Muscle layer of colon (tissue), 2 donors: ENCODE results near the gene FBXL16.

Experiments
- H3K27ac ChIP-seq: one replicate; pipeline ENCODE4 v1.7.0; 2013; ENCODE audit warnings: low read depth, mild to moderate bottlenecking, low read length, moderate library complexity
- H3K27me3 ChIP-seq, 2 donors: one replicate each; pipeline ENCODE4 v1.7.0; 2013; ENCODE audit warnings: low read length in 2 of 2, mild to moderate bottlenecking in 2 of 2; ENCODE audit not compliant: insufficient read depth in 2 of 2, control insufficient read depth in 1 of 2
- H3K36me3 ChIP-seq: one replicate; pipeline ENCODE4 v1.7.0; 2013; ENCODE audit warnings: mild to moderate bottlenecking, low read length; ENCODE audit not compliant: insufficient read depth
- H3K4me1 ChIP-seq: one replicate; pipeline ENCODE4 v1.7.0; 2013; ENCODE audit warnings: mild to moderate bottlenecking, low read length; ENCODE audit not compliant: insufficient read depth
- H3K4me3 ChIP-seq, 2 donors: one replicate each; pipeline ENCODE4 v1.7.0; 2013; ENCODE audit warnings: low read length in 2 of 2, low read depth in 1 of 2, mild to moderate bottlenecking in 1 of 2, moderate library complexity in 1 of 2
- H3K9ac ChIP-seq: one replicate; pipeline ENCODE4 v1.7.0; 2013; ENCODE audit warnings: low read length
- H3K9me3 ChIP-seq: one replicate; pipeline ENCODE4 v1.7.0; 2013; ENCODE audit warnings: mild to moderate bottlenecking, low read length
- donor health status: abdominal sarcoma.
- donor health status: Adenocarcinoma of cecum.

FBXL16 gene

DNA sequence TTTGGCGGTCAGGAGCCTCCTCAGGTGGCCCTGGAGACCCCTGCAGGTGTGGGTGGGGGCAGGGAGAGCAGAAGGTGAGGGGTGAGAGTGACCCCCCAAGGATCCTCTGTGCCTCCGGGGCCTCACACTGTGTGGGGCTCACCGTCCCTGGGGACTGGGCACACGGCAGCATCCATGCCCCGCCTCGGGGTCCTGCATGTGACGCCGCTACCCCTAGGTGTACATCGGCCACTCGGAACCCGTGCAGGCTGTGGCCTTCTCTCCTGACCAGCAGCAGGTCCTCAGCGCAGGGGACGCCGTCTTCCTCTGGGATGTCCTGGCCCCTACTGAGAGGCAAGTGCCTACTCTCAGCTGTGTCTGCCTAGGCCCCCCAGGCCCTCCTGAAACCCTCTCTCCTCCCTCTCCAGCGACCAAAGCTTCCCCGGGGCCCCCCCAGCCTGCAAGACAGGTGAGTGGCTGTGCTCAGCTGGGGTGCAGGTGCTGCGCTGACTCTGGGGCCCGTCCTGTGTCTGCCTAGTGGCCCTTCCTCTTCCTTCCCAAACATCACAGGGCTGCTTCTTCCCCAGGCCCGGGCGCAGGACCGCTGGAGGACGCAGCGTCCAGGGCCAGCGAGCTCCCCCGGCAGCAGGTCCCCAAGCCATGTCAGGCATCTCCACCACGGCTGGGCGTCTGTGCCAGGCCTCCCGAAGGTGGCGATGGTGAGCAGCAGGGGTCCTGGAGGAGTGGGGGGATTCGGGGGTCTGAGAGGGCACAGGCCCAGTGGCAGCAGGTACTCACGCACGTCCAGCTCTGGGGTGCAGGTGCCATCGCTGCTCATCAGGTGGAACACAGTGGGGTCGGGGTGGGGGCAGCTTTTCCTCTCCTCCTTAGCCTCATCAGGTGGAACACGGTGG, 46.7 kb downstream of the FBXL16 start:
- Histone ChIP-seq H3K9me3 (no peaks in the 10 kb centered on the region), H3K27me3 (no peaks in the 10 kb centered on the region), H3K36me3 (no peaks in the 10 kb centered on the region), H3K4me3 (no peak overlapping the region), H3K4me1 (peaks cover 11% of the 10 kb centered on the region), H3K9ac (no peak overlapping the region), H3K27ac (no peak overlapping the region)

DNA sequence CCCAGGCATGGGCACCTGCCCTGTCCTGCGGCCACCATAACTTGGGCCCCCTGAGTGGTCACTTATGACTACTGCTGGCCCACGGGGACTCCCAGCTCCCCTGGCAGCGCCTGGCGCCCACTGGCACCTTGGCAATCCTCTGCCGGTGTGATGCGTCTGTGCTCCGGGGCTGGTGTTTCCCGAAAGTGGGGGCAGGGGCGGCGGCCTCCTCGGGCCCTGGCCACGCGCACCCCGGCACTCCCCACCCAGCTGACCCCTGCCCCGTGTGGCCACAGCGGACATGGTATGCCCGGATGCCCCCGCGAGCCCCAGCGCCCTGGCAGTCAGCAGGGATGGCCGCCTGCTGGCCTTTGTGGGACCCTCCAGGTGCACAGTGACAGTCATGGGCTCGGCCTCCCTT, 48.1 kb downstream of the FBXL16 start:
- H3K4me3 ChIP-seq = no peak overlapping the region
- H3K9ac ChIP-seq = no peak overlapping the region
- no peaks in the 10 kb centered on the region for H3K27me3 ChIP-seq
- H3K4me1 ChIP-seq = peaks cover 11% of the 10 kb centered on the region
- no peaks in the 10 kb centered on the region for H3K36me3 ChIP-seq
- H3K27ac ChIP-seq = no peak overlapping the region
- H3K9me3 ChIP-seq = no peaks in the 10 kb centered on the region

DNA sequence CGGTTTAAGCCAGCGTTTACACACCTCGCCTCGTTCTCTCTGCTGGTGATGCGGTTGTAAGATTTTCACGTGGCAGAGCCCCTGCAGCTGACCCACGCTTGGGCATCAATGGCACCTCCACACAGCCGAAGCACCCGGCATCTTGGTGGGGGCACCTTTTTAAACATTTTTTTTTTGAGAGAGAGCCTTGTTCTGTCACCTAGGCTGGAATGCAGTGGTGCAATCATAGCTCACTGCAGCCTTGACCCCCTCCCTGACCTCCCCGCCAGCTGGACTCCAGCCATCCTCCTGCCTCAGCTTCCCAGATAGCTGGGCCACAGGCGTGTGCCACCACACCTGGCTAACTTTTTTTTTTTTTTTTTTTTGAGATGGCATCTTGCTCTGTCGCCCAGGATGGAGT, 51.6 kb downstream of the FBXL16 start:
- peaks cover 9% of the 10 kb centered on the region for H3K4me1 ChIP-seq
- H3K9ac ChIP-seq = no peak overlapping the region
- H3K36me3 ChIP-seq = no peaks in the 10 kb centered on the region

DNA sequence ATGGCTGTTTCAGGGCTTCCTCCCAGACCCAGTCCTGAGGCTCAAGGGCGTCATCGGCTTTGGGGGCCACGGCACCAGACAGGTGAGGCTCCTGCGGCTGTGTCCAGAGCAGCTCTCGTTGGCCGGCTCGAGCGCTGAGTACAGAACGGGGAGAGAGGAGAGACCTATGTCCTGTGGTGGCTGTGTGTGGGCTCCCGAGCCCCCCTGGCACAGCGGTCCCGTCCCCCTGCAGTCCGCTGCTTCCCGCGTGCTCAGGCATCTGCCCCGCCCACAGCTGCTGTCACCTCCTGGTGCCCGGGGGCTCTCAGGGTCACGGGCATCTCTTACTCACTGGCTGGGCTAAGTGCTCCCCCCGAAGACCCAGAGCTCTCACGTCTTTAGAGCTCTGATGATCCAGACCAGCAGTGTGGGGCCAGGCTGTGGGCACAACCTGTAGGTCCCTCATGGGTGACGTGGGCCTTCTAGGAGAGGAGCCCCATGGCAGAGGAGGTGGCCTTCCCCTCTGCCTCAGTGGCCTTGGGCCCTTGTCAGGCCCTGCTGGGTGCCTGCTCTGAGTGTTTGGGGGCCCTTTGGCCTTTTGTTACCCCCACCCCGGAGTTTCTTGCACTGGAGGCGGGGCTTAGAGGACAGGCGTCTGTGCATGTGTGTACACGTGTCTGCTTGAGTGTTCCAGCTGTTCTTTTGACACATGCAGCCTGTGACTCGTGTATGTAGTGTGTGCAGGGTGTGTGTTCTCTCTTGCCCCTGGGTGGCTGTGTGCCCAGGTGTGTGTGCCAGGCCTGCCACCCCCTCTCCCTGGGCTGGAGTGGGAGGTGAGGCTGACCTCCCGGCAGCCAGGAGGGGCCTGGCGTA, 52.9 kb downstream of the FBXL16 start:
- no peaks in the 10 kb centered on the region for H3K36me3 ChIP-seq
- H3K4me1 ChIP-seq = peaks cover 18% of the 10 kb centered on the region
- H3K27me3 ChIP-seq = no peaks in the 10 kb centered on the region
- H3K4me3 ChIP-seq = no peak overlapping the region
- H3K9me3 ChIP-seq = no peaks in the 10 kb centered on the region
- H3K9ac ChIP-seq = no peak overlapping the region
- H3K27ac ChIP-seq = no peak overlapping the region

More for the DNA sequence above, 51.6 kb downstream of the FBXL16 start:
- Histone ChIP-seq H3K9me3 (no peaks in the 10 kb centered on the region), H3K4me3 (no peak overlapping the region), H3K27me3 (no peaks in the 10 kb centered on the region), H3K27ac (no peak overlapping the region)

DNA sequence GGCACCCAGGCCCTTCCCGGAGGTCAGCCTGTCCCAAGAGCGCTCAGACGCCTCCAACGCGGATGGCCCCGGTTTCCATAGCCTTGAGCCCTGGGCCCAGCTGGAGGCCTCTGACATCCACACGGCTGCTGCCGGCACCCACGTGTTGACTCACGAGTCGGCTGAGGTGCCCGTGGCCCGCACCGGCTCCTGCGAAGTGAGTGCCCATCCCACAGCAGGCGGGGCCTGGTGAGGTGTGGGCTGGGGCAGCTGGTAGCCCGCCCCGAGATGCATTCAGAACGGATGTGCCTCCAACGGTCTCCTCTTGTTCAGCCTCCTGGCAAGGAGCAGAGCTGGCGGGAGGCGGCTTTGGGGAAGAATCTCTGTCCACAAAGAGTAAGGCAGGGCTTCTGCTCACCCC, 53.8 kb downstream of the FBXL16 start:
- Histone ChIP-seq H3K27me3 (no peaks in the 10 kb centered on the region), H3K4me3 (no peak overlapping the region), H3K9ac (no peak overlapping the region), H3K36me3 (no peaks in the 10 kb centered on the region), H3K4me1 (peaks cover 25% of the 10 kb centered on the region), H3K27ac (no peak overlapping the region), H3K9me3 (no peaks in the 10 kb centered on the region)

DNA sequence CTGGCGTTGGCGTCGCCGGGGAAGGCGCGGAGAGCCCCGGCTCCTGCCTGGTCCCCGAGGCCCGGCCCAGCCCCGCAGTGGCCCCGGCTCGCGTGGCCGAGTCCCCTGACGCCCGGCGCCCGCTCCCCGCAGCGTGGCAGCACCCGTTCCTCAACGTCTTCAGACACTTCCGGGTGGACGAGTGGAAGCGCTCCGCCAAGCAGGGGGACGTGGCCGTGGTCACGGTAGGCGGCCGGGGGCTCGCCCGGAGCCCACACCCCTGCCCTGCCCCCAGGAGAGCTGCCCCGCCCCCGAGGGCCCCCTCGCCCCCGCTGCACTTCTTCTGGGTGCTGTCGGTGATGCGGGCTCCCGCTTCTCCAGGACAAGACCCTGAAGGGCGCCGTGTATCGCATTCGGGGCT, 56.0 kb downstream of the FBXL16 start:
- Histone ChIP-seq H3K4me1 (peaks cover 27% of the 10 kb centered on the region), H3K4me3 (peak overlapping the region; percentile 86 to 95), H3K9me3 (no peaks in the 10 kb centered on the region), H3K27ac (peak overlapping the region; percentile 92), H3K36me3 (no peaks in the 10 kb centered on the region), H3K9ac (no peak overlapping the region), H3K27me3 (no peaks in the 10 kb centered on the region)

DNA sequence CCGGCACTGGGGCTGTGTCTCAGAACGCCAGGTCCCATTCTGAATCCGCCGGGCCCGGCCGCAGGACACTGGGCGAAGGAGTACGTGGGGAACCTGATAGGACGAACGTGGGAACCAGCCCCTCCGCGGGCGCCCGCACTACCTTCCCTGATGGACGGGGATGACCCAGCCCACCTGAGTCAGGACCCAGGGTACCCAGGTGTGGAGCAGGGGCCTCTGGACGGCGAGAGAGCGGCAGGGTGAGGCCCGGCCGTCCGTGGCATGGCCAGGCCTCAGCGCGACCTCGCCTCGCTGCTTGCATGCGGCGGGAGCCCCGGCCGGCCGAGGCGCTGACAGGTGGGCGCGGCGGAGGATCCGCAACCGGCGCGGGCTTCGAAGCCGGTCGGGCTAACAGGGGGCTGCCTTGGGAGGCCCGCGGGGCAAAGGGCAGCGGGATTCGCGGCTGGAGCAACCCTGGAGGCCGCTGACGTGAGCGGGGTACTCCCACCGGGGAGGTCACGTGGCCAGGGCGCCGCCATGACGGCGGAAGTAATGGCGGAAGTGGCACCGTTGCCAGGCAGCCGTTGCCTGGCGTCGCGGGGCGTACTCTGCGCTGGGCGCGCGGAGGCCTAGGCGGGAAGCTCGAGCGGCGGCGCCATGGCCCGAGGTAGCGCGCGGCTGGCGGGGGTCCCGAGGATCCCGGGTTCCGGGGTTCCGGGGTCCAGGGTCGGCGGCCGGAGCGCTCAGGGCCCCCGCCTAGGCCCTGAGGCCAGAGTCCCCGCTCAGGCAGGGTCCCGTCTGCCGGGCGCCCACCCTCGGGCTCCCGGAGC, 56.6 kb downstream of the FBXL16 start, which contains the start of gene WDR90:
TSS of gene WDR90 (plus strand) at position 585 of the 809 bp plus-strand sequence. CDS start at position 637, 52 bp downstream.
- Histone ChIP-seq H3K27ac (peak within 1 kb of the TSS; percentile 92), H3K9ac (peak within 1 kb of the TSS; percentile 86), H3K4me3 (peak within 1 kb of the TSS; percentile 86 to 95), H3K36me3 (no peaks in the 10 kb centered on the region), H3K9me3 (no peaks in the 10 kb centered on the region), H3K4me1 (peaks cover 27% of the 10 kb centered on the region), H3K27me3 (no peaks in the 10 kb centered on the region)

DNA sequence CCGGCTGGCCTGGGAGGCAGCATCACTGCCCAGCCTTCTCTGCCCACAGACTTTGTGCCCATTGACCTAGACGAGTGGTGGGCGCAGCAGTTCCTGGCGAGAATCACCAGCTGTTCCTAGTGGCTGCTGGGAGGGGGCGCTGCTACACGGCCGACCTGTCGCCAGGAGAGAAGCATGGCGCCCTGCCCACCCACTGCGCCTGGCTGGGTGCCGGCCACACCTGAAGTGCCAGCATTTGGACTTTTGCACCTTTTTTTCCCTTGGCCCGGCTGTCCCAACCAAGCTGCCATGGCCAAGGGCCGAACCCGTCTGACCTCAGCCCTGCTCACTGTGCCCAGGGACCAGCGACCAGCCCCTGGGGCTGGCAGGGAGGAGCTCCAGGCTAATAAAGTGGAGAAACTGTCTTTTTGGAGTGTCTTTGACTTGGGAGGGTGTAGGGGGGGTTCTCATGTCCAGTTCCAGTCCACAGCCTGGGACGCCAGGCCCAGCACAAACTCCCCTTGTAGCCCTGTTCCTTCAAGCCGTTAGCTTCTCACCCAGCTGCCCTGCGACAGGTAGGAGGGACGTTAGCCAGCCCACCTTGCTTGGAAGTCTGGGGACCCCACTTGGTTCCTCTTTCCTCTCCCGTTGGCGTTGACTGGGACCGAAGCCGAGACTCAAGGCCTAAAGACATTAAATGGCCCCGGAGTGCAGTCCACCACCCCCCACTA, 57.4 kb downstream of the FBXL16 start:
- Histone ChIP-seq H3K27ac (peak overlapping the region; percentile 92), H3K36me3 (no peaks in the 10 kb centered on the region), H3K4me1 (peaks cover 28% of the 10 kb centered on the region), H3K4me3 (peak overlapping the region; percentile 86 to 95), H3K9me3 (no peaks in the 10 kb centered on the region), H3K9ac (peak overlapping the region; percentile 86), H3K27me3 (no peaks in the 10 kb centered on the region)

DNA sequence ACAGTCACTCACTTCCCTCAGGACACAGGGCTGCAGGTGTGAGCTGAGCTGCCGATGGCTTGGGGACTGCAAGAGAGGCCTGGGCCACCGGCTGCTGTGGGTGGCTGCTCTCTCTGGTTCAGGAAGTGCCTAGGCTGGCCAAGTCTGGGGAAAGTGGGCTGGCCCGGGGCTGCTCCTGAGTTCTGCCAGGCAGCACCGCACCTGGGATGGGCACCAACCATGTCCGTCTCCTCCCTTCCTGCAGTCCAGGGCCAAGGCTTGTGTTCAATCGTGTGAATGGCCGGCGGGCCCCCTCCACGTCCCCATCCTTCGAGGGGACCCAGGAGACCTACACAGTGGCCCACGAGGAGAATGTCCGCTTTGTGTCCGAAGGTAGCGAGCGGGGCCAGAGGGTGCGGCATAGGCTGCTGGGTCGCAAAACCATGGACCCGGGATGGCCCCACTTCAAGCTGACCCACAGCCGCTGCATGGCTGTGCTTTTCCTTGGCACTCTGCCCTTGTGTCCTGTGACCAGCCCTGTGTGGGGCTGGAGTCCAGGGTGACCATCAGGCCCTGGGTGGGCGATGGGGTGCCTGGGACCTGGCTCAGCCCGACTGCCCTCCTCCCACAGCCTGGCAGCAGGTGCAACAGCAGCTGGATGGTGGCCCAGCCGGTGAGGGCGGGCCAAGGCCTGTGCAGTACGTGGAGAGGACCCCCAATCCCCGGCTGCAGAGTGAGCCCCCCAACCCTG, 58.3 kb downstream of the FBXL16 start:
- H3K4me3 ChIP-seq = no peak overlapping the region
- H3K27ac ChIP-seq = peak overlapping the region; percentile 92

DNA sequence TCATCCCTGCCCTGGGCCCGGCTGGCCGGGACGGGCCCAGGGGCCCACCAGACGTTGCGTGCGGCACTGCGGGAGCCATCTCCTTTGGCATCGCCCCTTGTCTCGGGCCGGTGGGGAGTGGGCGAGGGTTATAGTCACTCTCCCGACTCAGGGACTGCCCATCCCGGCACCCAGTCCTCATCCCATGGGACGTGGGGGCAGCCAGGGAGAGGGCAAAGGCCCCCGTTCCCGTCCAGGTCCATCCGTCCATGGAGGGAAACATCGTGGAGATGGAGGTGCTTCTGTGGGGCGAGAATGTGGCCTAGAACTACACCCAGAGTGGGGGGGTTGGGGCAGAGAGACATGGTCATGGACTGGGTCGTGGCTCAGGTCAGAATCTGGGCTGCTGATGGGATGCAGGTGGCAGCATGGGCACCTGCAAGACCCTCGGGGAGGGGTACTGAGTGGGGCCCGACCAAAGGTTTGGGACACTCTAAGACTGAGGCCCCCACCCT, 58.9 kb downstream of the FBXL16 start:
- Histone ChIP-seq H3K27me3 (no peaks in the 10 kb centered on the region), H3K9me3 (no peaks in the 10 kb centered on the region), H3K9ac (no peak overlapping the region), H3K4me1 (peaks cover 36% of the 10 kb centered on the region), H3K27ac (no peak overlapping the region), H3K4me3 (no peak overlapping the region), H3K36me3 (no peaks in the 10 kb centered on the region)

More for the DNA sequence above, 58.3 kb downstream of the FBXL16 start:
- H3K36me3 ChIP-seq = no peaks in the 10 kb centered on the region
- no peaks in the 10 kb centered on the region for H3K9me3 ChIP-seq
- H3K4me1 ChIP-seq = peaks cover 36% of the 10 kb centered on the region
- H3K9ac ChIP-seq = no peak overlapping the region
- H3K27me3 ChIP-seq = no peaks in the 10 kb centered on the region
